NK-92 (cell line): ENCODE measurements around the gene AFG1L.

Source experiments
- DNase-seq: peaks from one replicate; lab custom pipeline; 2025; ENCODE audit not compliant: unreplicated experiment; lab: John Stamatoyannopoulos, UW

The AFG1L gene

DNA sequence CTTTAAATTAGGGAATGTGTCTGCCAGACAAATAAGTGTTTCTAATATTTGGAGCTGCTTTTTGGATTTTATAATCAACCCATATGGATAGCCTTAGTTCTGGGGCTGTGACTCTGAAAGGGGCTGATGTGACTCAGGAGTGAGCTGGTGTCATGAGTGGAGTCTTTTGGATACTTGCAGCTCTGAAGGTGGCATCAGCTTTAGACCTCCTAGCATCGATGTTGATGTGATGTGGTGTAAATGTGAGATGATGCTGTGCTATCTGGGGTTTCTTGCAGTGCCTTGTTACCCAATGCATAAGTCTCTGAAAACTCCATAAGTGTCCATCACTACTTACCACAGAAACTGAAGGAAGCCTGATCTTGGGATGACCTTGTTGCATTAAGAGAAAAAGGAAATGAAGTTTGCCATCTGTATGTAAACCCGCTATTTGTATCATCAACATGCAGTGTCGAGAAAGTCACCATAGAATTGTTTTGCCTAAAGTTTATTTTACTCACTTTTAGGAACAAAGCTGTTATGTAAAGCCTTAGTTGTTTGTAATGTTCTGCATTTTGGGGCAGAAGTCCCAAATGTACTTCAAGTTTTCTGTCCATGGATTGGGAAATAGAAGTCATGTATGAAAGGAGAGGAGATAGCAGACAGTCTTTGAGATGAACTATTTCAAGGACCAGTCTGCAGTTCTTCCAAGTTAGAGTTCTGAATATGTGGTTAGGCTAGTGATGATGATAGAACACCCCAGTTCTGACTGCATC is 273.9 kb downstream of the AFG1L start:
- no peak for DNase-seq

DNA sequence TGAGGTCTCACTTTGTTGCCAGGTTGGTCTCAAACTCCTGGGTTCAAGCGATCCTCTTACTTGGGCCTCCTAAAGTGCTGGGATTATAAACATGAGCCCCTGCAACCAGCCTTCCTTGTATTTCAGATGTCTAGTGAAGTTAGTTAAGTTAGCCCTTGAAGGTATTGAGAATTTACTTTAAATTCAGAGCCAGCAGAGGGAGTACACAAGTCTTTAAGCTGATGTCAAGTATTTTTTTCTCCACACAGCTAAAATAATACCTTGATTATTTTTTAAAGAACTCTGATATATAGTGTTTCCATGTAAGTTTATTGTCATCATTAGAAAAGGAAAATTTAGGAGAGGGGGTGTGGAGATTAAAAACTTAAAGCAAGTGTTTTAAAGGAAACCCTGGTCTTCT is 275.7 kb downstream of the AFG1L start:
- DNase-seq: no peak

DNA sequence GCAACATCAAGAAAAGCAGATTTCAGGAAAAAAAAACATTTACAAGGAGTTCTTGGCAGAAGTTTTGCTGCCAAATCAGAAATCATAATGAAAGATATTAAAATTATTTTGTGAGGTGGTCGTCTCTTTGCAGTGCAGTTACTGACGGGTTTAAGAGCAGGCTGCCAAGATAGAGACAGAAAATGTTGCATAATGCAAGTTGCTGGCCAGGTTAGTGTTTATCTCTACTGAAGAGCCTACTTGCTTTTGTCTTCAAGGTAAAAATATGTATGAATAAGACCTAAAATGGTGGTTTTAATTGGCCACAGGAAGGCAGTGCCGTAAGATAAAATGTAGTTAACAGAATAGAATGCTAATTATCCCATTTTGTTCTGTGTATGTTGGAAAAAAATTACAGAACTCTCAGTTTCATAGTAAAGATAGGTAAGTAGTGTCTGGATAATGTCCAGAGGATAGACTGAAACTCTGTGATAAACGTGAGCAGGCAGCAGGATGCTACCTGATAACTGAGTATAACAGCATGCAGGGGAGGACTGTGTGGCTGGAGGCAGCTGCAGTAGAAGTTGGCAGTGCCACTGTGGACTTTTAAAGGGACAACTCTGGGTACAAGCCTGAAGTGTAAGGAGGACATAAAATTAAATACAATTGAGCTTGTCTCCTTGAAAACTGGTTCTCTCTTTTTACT is 279.7 kb downstream of the AFG1L start:
- DNase-seq: no peak
